Natural killer cell treated with Interleukin-12 subunit alpha and Interleukin-12 subunit beta and Interleukin-15 and Interleukin-18, amount 100 ng/mL, for 72 hours (primary cell): Measurements from ENCODE around the gene SENP2. TPM values are rescaled to one million over a fixed set of nuclear protein-coding genes. Genes with fewer than 3 reads are reported as not detected.
A peak's percentile ranks its signal among the peaks of the same experiment; 100 is the strongest.

Experiments used
- ATAC-seq, 2 donors: fragments of 150-1000 bp; cut with Tn5 transposase in 1 of 2; sonication (Bioruptor Pico), chemical (Tn5 transposase) in 1 of 2; 2 replicates each; pipeline ENCODE4 v1.10.0; 2021
- DNase-seq: peaks from one replicate; pipeline ENCODE4 v3.0.0; 2022; ENCODE audit warnings: low spot score
- H3K27ac Mint-ChIP-seq, 2 donors: 1 replicate in 1 of 2; 2 replicates in 1 of 2; pipeline ENCODE4 v1.8.0; 2022; ENCODE audit warnings: mixed read lengths in 2 of 2, mild to moderate bottlenecking in 1 of 2, moderate library complexity in 1 of 2
- H3K27me3 Mint-ChIP-seq, 2 donors: 1 replicate in 1 of 2; 2 replicates in 1 of 2; pipeline ENCODE4 v1.8.0; 2022; ENCODE audit warnings: mixed read lengths in 2 of 2
- H3K36me3 Mint-ChIP-seq: one replicate; pipeline ENCODE4 v1.8.0; 2022; ENCODE audit warnings: mixed read lengths
- H3K4me1 Mint-ChIP-seq, 2 donors: 1 replicate in 1 of 2; 2 replicates in 1 of 2; pipeline ENCODE4 v1.8.0; 2022; ENCODE audit warnings: low read depth in 2 of 2, mixed read lengths in 2 of 2, mild to moderate bottlenecking in 1 of 2
- H3K4me3 Mint-ChIP-seq: one replicate; pipeline ENCODE4 v1.8.0; 2022; ENCODE audit warnings: mixed read lengths
- H3K9me3 Mint-ChIP-seq: 2 replicates; pipeline ENCODE4 v1.8.0; 2022; ENCODE audit warnings: mixed read lengths
- total RNA-seq, 2 donors: library from RNA; stranded (reverse); gene quantifications; one replicate each; pipeline ENCODE4 v1.2.3, GENCODE V29; 2022

The SENP2 gene
- total RNA-seq, 2 donors from 2014 or later = 41.2 to 47.1 TPM

DNA sequence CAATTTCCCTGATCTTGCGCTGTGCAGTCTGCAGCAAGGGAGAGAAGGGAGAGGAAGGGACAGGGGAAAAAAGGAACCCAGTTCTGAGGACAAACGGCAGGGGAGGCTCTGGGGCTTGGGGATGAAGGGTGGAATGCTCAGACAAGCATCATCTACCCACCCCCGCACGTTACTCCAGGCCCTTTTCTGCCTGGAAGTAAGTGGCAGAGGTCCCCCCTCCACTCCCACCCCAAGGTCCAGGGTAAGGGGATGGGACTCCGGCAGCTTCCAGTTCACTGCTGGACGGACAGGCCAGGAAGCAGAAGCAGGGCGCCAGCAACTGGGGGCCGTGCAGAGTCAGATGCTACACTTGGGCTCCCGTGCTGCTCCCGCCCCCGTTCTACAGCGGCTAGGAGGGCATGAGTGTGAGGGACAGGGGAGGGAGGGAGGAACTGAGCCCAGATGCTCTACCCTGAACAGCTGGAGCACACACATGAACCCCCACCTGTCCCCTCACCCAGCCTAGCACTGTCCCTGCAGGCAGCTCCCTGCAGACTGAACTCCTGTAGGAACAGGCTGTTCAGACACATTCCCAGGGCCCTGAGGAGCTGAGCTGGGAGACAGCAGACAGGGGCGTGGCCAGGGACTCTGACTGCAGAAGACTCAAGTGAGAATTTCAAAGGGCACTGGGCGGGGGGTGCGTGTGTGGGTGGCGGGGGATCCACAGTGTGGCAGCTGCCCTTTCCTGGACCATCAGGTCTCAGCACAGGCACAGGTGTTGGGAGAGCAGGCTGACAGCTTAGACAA lies 59.7 kb downstream of the SENP2 start:
- Mint-ChIP-seq H3K27me3 (peaks cover 0 to 6% of the 10 kb centered on the region in 2 donors), H3K4me1 (no peaks in the 10 kb centered on the region), H3K9me3 (no peaks in the 10 kb centered on the region), H3K27ac (no peak overlapping the region), H3K36me3 (no peaks in the 10 kb centered on the region), H3K4me3 (no peak overlapping the region)
- ATAC-seq = peak in 1 of 2 donors; percentile 38
- DNase-seq = no peak

DNA sequence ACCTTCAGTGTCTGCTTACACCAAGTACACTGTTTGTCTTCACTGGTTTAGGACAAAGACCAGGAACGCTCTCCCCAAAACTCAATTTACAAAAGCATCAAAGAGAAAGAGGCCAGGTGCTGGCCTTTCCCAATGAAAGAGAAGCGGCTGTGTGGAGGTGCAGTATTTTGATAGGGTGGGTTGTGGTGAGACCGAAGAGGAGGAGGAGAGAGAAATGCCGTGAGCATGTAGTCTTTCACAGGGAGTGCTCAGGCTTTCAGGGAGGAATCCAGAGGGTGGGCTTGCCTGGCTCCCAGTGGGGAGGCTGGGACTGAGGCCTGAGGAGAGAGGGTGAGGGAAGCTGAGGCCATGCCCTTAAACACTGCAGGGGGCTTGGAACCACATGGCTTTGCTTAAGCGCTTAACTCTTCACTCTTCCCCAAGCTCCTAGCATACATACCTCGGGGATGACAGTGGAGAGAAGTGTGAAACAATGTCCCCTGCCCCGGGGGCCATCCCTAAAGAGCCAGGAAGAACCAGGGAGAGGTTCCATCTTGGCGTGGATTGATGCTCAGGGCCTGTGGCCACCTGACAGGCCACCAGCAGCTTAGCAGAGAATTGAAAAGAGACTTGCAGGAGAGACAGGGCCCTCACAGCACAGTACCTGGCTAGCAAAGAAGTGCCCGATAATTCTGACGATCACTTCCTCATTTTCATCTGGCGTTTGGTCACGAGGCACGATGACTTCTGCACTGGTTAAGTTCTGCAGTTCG lies 60.5 kb downstream of the SENP2 start:
- H3K4me3 Mint-ChIP-seq = no peak overlapping the region
- no peaks in the 10 kb centered on the region for H3K9me3 Mint-ChIP-seq
- no peak overlapping the region for H3K27ac Mint-ChIP-seq
- peaks cover 0 to 6% of the 10 kb centered on the region in 2 donors for H3K27me3 Mint-ChIP-seq
- no peaks in the 10 kb centered on the region for H3K36me3 Mint-ChIP-seq
- H3K4me1 Mint-ChIP-seq = no peaks in the 10 kb centered on the region
- DNase-seq (no peak), ATAC-seq (no peak)

DNA sequence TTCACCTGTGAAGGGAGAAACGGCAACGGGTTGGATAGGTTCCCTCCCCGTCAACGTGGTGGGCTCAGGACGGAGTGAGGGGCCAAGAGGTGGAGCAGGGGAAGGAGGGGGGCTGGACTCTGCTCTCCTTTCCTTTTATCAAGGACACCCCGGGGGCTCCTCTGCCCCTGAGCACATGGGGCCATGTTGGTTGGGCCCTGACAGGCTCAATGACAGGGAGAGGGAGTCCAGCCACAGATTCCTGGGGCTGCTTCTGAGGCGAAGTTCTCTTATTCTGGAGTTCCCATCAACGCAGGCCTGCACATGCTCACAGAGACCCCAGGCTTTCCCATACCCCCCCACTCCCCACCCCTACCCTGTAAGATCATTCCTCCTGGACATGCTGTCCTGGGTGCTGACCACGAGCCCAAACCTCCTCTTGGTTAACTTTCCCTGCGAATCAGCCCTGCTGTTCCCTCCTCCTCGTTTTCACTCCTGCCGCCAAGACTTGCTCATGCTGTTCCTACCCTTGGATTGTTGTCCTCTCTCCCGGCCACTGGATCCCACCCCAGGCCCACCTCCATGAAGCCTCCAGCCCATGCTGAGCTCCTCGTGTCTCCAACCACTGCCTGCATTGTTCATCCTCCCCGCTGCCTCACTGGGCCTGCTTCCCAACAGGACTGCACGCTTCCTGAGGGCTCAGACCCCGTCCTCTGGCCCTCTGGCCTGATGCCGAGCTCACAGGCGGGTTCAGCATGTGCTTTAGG lies 61.2 kb downstream of the SENP2 start:
- Mint-ChIP-seq H3K27me3 (peaks cover 0 to 6% of the 10 kb centered on the region in 2 donors), H3K4me1 (no peaks in the 10 kb centered on the region), H3K36me3 (no peaks in the 10 kb centered on the region), H3K4me3 (no peak overlapping the region), H3K27ac (no peak overlapping the region), H3K9me3 (no peaks in the 10 kb centered on the region)
- ATAC-seq (no peak), DNase-seq (no peak)

DNA sequence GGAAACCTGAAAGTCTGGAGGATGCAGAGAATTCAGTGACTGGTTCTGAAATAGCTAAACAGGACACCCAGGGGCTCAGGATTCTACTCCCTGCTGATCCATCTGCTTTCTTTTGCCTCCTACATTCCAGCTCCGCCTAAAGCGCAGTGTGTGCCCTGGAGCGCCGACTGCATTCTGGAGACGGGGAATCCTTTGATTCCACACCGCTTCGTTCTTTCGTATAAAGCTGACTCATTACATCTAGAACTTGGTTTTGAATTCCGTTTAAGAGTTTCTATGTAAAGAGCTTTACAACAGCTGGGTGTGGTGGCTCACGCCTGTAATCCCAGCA lies 61.8 kb downstream of the SENP2 start:
- no peaks in the 10 kb centered on the region for H3K9me3 Mint-ChIP-seq
- H3K27ac Mint-ChIP-seq = no peak overlapping the region
- ATAC-seq = no peak
- H3K36me3 Mint-ChIP-seq = no peaks in the 10 kb centered on the region
- DNase-seq = no peak
- H3K27me3 Mint-ChIP-seq = peaks cover 0 to 6% of the 10 kb centered on the region in 2 donors
- no peak overlapping the region for H3K4me3 Mint-ChIP-seq
- H3K4me1 Mint-ChIP-seq = no peaks in the 10 kb centered on the region

DNA sequence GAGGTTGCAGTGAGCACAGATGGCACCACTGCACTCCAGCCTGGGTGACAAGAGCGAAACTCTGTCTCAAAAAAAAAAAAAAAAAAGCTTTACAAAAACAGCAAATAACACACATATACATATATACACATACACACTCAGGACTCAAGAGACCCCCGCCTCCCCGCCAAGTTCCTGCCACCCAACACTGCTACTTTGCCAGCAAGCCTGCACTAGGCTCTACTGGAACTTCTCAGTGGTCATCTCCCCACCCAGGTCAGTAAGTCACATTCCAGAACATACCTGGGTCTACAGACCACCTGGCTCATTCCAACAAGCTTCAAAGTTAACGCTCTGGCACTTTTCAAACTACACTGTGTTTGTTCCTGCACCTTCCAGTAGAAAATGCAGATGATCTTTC lies 62.3 kb downstream of the SENP2 start:
- no peaks in the 10 kb centered on the region for H3K36me3 Mint-ChIP-seq
- no peaks in the 10 kb centered on the region for H3K4me1 Mint-ChIP-seq
- H3K4me3 Mint-ChIP-seq = no peak overlapping the region
- H3K27me3 Mint-ChIP-seq = peaks cover 0 to 6% of the 10 kb centered on the region in 2 donors
- DNase-seq (no peak), ATAC-seq (no peak)
- H3K9me3 Mint-ChIP-seq = no peaks in the 10 kb centered on the region
- H3K27ac Mint-ChIP-seq = no peak overlapping the region

DNA sequence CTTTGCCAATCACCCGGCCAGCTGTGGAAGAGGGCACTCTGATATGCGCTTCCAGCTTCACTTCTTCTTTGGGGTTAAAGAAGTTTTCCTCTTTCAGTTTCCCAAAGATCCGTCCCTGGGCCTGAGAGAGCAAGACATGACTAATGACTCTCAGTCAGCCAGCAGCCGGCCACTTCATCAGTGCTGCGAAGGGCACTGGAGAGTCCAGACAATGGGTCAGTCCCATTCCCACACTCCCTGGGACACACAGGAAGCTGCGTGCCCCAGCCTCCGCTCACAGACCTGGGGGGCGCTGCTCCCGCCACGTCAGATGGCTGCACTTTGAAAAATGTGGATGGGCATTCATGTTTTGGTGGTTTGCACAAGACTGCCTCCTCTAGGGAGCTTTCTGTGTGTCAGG lies 63.3 kb downstream of the SENP2 start:
- no peak for DNase-seq
- peaks cover 0 to 6% of the 10 kb centered on the region in 2 donors for H3K27me3 Mint-ChIP-seq
- H3K9me3 Mint-ChIP-seq = no peaks in the 10 kb centered on the region

DNA sequence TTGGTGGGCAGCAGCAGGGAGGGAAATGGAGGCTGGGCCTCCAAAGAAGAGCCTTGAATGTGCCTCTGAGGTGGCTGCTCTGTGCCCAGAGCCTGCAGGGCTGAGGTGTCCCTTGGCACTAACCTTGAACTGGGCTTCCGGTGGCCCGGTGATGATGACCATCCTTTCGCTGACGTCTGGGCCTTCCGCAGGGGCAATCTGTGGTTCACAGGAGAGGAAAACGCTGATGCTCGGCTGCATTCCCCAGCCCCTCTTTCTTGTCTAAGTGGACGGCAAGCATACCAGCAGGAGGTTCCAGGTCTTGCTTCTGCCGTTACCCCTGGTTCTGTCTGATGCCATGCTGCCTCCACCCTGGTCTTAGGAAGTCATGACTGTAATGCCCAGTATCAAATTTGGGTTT lies 65.9 kb downstream of the SENP2 start:
- DNase-seq = no peak
- H3K36me3 Mint-ChIP-seq = no peaks in the 10 kb centered on the region
- H3K4me3 Mint-ChIP-seq = no peak overlapping the region
- no peak for ATAC-seq
- no peak overlapping the region for H3K27ac Mint-ChIP-seq
- H3K27me3 Mint-ChIP-seq = no peaks in the 10 kb centered on the region
- H3K4me1 Mint-ChIP-seq = no peaks in the 10 kb centered on the region
- no peaks in the 10 kb centered on the region for H3K9me3 Mint-ChIP-seq

More for the DNA sequence above, 63.3 kb downstream of the SENP2 start:
- ATAC-seq = no peak
- no peaks in the 10 kb centered on the region for H3K4me1 Mint-ChIP-seq
- H3K4me3 Mint-ChIP-seq = no peak overlapping the region
- H3K36me3 Mint-ChIP-seq = no peaks in the 10 kb centered on the region
- H3K27ac Mint-ChIP-seq = no peak overlapping the region

DNA sequence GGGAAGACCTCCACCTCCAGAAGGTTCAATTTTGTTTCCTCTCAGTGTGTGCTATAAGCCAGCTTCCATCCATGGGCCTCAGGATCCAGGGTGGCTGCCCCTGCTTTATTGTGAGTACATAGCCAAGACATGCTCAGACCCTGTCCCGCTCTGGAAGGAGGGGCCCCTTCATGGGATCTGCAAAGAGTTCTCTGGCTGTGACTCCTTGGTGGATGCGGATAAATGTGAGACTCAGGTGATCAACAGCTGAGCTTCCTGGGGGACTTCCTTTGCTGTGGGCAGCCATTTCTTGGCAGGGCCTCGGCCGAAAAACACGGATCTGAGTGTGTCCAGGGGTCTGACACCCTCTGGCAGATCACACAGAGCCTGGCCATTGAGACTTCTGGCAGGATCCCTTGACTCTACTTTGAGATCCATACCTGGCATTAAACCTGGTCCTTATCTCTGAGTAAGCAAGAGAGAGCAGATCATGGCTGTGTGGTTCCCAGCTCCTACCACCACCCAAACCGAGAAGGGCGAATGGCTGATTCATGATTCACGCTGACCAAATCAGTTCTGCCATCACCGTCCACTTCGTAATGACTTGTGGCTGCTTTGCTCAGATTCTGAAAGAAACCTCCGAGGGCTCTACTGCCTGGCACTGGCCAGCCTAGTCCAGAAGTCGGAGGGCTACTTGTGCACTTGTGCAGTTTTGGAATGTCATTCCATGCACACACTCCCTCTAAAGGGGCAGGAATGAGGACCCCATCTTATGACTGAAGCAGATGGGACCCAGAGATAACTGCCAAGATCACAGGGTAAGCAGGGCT lies 68.1 kb downstream of the SENP2 start:
- H3K36me3 Mint-ChIP-seq = no peaks in the 10 kb centered on the region
- DNase-seq (no peak), ATAC-seq (no peak)
- H3K4me3 Mint-ChIP-seq = no peak overlapping the region
- no peaks in the 10 kb centered on the region for H3K27me3 Mint-ChIP-seq
- peaks cover 0 to 3% of the 10 kb centered on the region in 2 donors for H3K4me1 Mint-ChIP-seq
- H3K27ac Mint-ChIP-seq = no peak overlapping the region
- H3K9me3 Mint-ChIP-seq = no peaks in the 10 kb centered on the region

DNA sequence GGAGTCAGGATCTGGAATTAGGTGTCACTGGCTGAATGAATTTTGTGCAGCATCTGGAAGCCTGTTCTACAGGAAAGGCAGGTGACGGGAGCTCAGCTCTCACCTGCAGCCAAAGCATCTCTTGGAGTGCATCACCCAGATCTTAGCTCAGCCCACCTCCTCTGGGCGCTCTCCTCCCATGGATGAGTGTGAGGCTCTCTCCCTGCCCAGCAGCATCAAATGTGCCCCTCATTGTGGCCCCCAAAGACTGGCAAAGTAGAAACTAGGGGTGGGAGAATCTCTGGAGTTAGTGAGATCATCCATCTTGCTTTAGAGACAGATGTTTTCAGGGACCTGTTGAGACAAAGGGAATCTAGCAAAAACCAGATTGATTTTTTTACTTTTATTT lies 68.7 kb downstream of the SENP2 start:
- Mint-ChIP-seq H3K27me3 (no peaks in the 10 kb centered on the region), H3K9me3 (no peaks in the 10 kb centered on the region), H3K4me1 (peaks cover 0 to 3% of the 10 kb centered on the region in 2 donors), H3K4me3 (no peak overlapping the region), H3K27ac (no peak overlapping the region), H3K36me3 (no peaks in the 10 kb centered on the region)
- ATAC-seq = no peak
- DNase-seq = no peak

DNA sequence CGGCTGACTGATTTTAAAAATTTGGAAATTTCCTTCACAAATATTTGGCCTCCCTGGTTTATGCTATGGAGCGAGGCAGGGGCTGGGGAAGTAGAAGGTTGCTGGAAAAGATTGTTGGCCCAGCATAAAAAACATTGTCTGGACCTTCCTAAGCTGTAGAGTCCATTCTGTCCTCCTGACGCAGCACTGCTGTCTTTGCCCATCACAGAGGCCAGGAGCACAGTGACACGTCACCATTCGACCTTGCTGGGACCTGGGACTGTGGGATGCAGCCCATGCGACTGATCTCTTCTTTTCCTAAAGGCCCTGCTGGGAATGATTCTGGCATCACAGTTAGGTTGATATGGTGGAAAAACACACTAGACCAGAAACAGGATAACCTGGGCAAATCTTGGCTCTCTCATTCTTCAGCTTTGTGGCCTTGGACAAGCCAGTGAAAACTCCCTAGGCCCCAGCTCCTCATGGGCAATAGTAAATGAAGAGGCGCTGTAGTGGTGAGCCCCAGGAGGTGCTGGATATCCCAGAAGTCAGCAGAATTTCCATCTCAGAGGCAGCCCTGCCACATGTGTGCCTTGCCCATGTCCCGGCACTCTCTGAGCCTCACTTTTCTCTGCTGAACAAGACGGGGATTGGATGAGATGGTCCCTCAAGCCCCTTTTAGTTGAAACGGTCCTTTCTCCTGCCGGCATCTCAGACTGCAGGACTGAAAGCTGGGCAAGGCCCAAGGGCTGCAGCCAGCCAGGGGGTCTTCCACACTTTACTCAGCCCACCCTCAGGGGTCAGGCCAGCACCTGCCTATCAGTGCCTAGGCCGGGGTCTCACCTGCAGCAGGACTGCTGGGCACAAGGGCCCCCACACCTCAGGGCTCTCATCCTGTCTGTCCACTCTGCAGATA lies 69.6 kb downstream of the SENP2 start:
- no peak for ATAC-seq
- no peaks in the 10 kb centered on the region for H3K27me3 Mint-ChIP-seq
- H3K4me3 Mint-ChIP-seq = no peak overlapping the region
- H3K27ac Mint-ChIP-seq = no peak overlapping the region
- H3K9me3 Mint-ChIP-seq = no peaks in the 10 kb centered on the region
- DNase-seq = no peak
- H3K36me3 Mint-ChIP-seq = no peaks in the 10 kb centered on the region
- H3K4me1 Mint-ChIP-seq = peaks cover 0 to 10% of the 10 kb centered on the region in 2 donors

DNA sequence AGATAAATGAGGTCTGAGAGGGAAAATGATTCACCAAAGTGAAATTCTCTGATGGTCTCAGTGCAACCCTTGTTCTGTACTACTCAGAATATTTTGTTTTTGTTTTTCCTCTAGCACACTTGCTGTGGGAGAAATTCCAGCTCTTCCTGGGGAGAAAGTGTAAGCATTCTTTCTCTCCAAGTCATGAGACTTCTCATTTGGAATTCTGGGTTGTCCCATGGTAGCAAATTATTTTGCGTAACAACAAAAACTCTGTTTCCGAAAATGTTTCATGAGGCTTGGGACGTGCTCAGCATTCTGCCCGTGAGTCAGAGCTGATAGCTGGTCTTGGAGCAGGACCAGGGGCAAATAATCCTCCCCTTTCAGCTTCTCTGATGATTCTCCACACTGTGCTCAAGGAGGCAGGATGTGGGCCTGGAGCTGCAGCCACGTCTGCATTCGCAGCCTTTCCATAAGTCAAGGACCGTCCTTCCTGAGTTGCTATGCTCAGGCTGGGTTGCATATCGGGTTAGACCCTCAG lies 70.3 kb downstream of the SENP2 start:
- H3K9me3 Mint-ChIP-seq = no peaks in the 10 kb centered on the region

DNA sequence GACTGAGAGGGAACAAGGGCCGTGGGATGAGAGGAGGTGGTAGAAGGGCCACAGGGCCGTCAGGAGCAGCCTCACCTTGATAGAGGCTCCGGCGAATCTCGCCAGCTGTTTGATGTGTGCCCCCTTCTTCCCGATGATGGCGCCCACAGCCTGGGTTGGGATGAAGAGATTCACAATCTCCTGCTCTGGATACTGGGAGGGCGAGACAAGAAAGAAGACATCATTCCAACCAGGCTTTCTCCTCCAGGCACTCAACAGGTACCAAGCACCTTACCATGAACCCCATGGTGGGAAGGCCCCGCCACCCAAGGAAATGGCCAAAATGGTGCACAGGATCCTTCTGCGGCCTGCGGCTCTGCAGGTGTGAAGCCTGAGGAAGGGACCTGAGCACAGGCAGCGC lies 71.1 kb downstream of the SENP2 start:
- Mint-ChIP-seq H3K27me3 (no peaks in the 10 kb centered on the region), H3K27ac (no peak overlapping the region), H3K4me3 (no peak overlapping the region), H3K9me3 (no peaks in the 10 kb centered on the region), H3K4me1 (peaks cover 8 to 18% of the 10 kb centered on the region in 2 donors), H3K36me3 (no peaks in the 10 kb centered on the region)
- DNase-seq = no peak
- no peak for ATAC-seq

More for the DNA sequence above, 70.3 kb downstream of the SENP2 start:
- DNase-seq (no peak), ATAC-seq (no peak)
- Mint-ChIP-seq H3K36me3 (no peaks in the 10 kb centered on the region), H3K27me3 (no peaks in the 10 kb centered on the region), H3K27ac (no peak overlapping the region), H3K4me1 (peaks cover under 1 to 11% of the 10 kb centered on the region in 2 donors), H3K4me3 (no peak overlapping the region)
